Measurements from ENCODE around the gene HRH1.
A peak's percentile ranks its signal among the peaks of the same experiment; 100 is the strongest.

The HRH1 gene

GRCh38 chr3:11283139-11283475 lies 128.8 kb downstream of the HRH1 start:
- DNase-seq (ENCODE audit: low read depth), result no peak

GRCh38 chr3:11284011-11284410 lies 129.7 kb downstream of the HRH1 start:
- DNase-seq (ENCODE audit: low read depth), result no peak

DNA sequence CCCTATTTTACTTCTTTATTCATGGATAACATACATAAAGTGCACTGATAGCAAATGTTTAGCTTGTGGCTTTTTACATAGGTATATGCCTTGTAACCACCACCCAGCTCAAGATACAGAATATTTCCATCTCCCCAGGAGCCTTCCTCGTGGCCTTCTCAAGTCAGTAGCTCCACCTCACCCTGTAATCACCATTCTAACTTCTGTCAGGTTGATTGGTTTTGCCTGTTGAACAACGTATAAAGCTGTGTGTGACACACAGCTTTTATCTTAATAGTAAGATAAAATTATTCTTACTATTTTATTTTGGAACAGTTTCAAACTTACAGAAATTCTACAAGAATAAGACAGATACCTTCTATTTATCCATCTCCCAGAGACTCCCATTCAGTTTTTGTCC lies 131.2 kb downstream of the HRH1 start:
- no peak for DNase-seq (ENCODE audit: low read depth)

- DNase-seq (ENCODE audit: low read depth), result no peak
Measured at GRCh38 chr3:11287404-11287803, 133.1 kb downstream of the HRH1 start.

DNA sequence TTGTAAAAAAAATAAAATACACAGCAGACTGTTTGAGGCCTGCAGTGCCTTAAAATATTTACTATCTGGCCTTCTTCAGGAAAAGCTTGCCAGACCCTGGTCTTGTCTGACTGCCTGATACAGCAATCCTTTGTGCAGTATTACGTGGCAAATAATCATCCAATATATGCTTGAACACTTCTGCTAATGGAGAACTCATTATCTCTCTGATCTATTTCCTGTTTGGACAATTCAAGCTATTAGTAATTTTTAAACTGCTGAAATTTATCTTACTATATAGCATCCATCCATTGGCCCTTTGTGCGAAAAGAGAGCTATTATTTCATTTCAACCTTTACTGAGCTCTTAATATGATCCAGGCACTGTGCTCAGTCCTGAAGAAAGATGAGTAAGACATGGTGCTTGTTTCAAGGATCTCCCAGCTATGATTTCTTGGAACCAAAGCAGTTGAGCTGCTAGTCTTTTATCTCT lies 133.8 kb downstream of the HRH1 start:
- no peak for DNase-seq (ENCODE audit: low read depth)

DNA sequence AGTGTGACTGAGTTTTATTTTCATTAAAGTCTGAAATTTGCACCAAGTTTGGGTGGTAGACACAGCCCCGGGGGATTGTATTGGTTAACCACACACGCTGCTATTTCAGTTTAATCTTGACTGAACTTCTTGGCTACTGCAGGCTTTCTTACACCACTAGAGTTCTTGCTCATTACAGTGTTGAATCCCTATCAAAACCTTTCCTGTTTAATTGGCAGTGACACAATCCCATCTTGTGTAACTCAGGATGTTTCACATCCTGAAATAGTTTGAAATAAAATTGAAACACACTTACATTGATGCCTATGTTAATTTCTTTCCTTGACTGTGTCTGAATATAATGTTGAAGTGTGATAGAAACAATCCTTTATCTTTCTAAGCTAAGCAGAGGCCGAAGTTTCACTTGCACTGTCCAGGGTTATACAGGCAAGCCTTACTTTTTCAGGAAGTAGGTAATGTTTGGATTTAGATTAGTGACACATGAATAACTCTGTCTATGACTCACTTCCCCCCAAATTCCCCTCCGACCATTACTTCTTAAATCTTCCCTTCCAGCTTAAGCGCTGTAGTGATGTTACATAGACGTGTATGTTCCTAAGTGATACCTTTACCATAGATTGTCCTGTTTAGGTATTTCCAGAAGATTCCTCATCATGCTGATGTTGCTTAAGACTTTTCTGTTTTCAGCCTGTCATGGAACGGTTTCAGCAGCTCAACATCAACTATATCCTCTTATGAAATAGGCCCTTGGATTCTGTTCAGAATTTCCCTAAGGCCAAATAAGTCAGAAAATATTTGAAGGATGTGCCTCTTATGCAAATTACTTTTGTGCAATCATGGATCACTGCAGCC lies 134.7 kb downstream of the HRH1 start:
- no peak for DNase-seq (ENCODE audit: low read depth)

GRCh38 chr3:11289864-11290263 lies 135.6 kb downstream of the HRH1 start:
- no peak for DNase-seq (ENCODE audit: low read depth)

GRCh38 chr3:11290743-11291680 lies 136.7 kb downstream of the HRH1 start:
- no peak for DNase-seq (ENCODE audit: low read depth)

GRCh38 chr3:11291808-11292207 lies 137.5 kb downstream of the HRH1 start:
- DNase-seq (ENCODE audit: low read depth), result no peak

DNA sequence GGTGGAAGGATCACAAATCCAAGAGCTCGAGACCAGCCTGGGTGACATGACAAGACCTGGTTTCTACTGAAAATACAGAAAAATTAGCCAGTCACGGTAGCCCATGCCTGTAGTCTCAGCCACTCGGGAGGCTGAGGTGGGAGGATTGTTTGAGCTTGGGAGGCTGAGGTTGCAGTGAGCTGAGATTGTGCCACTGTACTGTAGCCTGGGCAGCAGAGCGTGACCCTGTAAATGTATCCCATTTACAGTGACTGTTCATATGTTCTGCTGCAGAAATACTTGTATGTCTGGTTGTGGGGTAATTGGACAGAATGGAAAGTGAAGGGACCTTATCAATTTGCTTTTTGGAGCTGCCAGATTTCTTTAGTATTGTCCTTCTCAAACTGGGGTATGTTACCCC lies 142.8 kb downstream of the HRH1 start:
- no peak for DNase-seq (ENCODE audit: low read depth)

GRCh38 chr3:11300970-11301369 lies 146.7 kb downstream of the HRH1 start:
- DNase-seq (ENCODE audit: low read depth), result no peak

DNA sequence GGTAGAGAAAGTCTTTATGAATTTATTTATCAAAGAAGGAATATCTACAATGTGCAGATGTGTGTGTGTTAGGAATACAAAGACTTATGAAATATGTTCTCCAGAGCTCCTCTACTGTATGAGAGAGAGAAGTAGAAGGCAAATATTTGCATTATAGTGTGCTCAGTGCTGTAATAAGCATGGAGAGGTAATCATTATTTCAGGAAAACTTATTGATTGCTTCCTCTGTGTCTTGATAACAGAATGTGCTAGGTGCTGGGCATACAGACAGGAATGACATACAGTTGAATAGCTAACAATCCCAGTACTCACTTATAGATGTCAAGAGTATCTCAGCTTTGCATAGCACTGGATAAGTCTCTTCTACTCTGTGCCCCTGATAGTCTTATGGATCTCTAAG lies 148.2 kb downstream of the HRH1 start:
- DNase-seq (ENCODE audit: low read depth), result no peak

DNA sequence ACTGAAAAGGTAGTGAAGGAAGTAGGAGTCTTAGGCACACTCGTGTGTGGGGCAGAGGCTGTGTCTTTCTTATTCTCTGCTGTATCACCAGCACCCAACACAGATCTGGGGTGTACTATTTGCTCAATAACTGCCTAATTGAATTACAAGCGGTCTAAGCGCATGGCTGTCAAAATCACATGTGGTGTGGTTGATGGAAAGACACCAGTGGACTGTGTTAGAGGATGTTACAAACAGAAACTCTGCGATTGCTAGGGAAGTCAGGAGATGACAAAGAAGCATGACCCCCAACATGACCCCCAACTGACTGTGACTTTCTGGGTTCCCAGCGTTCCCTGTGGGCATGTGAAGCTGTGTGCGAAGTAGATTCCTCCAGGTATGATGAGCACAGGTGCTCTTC lies 149.9 kb downstream of the HRH1 start:
- no peak for DNase-seq (ENCODE audit: low read depth)

DNA sequence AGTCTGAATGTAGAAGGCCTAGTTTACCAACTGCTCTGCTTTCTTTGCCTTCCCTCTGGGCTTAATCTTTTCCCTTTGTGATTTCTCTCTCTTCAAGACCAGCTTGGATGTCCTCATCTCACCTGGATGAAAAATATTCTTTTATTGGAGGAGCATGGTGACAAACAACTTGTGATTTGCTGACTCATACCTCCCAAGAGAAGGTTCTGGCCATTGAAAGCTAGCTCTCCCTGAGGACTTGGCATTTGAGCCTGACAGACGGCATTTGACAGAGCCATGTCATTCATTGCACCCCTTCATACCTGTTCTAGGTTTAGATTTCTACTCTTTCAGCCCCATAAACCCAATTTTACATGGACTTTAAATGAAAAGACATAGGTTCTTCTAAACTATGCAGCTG lies 151.2 kb downstream of the HRH1 start:
- DNase-seq (ENCODE audit: low read depth), result no peak

DNA sequence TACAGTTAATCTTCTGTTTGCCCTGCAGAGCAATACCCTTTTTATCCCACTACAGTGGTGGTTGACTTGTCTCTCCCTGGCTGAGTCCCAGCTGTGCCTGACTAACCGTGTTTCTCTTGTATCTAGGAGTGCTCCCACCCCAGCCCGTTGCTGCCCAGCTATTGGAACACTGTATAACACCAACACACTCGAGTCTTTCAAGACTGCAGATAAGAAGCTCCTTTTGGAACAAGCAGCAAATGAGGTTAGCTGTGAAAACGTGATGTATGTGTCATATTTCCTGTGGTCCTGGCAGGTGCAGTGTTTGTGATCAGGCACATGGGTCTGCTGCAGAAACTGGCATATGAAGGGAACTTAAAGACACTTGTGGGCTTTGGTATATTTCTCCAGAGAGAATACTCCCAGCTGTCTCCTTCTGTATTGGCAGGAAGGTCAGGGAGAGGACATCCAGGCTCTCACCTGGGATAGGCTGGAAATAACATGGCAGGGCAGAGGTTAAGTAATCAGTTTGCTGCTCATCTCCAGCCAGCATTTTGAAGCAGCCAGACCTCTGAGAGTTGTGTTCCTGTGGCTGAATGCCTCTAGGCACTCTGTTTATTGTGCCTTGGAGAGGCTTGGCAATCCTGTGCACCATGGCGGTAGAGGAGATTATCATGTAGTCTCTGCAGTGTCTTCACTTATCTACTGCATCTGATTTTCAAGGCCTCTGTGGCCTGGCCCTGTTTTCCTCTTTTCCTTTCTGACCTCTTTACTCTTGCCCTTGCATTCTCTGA lies 152.7 kb downstream of the HRH1 start:
- peak; percentile 31 for DNase-seq (ENCODE audit: low read depth)

DNA sequence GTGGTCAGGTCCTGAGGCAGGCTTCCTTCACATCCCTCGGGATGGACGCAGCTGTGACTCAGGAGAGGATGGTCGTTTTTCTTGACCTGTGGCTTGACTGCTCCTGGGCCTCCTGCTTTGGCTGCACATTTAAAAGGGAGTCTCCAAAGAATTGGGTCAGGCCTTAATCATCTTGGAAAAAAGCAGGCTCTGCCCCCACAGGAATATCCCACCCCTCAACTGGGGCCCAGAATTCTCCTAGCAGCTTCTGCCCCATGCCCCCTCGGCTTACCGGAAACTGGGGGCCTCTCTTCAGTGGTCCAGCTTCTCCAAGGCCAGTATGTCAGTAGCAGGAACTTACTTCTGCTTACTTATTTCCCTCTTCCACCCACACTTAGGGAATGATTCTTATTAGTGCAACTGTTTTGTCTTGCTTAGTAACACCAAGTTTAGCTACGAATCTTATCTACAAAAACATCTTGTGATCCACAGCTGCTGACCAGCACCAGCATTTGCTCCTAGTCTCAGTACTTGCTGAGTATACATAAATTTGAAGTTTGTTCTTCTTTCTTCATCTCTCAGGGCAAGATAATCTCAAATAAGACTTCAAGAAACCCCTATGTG lies 153.6 kb downstream of the HRH1 start:
- no peak for DNase-seq (ENCODE audit: low read depth)

DNA sequence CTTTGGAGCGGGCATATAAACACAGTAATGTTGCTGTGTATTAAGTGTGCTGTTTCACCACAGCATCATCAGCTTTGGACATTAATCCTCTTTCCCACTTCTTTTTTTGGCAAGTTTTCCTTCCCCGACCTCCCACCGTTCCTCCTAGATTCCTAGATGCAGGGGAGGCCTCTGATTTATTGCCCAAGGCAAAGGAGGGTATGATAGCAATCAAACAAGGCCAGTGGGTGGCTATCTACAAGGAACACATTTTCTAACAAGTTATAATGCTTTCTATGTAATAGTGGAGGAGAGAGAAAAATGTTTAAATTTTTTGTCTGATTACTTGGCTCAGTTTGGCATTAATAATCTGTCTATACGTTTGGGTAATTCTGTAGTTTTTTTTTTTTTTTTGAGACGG lies 156.0 kb downstream of the HRH1 start:
- no peak for DNase-seq (ENCODE audit: low read depth)

DNA sequence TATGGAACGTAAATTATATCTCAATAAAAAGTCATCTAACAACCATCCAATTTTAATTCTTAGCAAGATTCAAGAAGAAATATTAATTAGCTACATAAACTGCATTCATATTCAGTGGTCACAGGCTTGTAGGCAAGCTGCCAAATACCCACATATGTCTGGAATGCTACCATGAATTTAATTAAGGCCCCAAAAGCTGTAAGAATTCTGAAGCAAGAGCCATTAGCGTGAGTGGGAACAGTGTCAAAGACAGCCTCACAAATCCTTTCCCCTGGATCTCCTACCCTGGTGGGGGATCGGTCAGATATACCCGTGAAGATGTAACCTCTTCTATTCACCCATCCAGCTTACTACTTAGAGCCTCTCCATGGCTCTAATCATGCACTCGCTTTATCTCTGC lies 157.9 kb downstream of the HRH1 start:
- no peak for DNase-seq (ENCODE audit: low read depth)
